SK-N-SH (cell line): ENCODE data around the gene NRG3.

ENCODE experiments used
- CHD2 ChIP-seq: fragments of 150-350 bp; IDR thresholded peaks from 2 replicates; pipeline ENCODE4 v1.6.1; 2018; ENCODE audit warnings: low read length; ENCODE audit not compliant: partially characterized antibody
- JUND ChIP-seq: IDR thresholded peaks from 2 replicates; pipeline ENCODE4 v1.4.0; 2012
- MAX ChIP-seq: IDR thresholded peaks from 2 replicates; pipeline ENCODE4 v1.4.0; 2012; ENCODE audit warnings: low read depth
- MXI1 ChIP-seq: IDR thresholded peaks from 2 replicates; pipeline ENCODE4 v1.6.1; 2012; ENCODE audit warnings: mild to moderate bottlenecking, low read depth, low read length, improper control_type of control experiment
- POLR2AphosphoS5 ChIP-seq: IDR thresholded peaks from 2 replicates; pipeline ENCODE4 v1.6.1; 2012; ENCODE audit warnings: low read depth, low read length
- RAD21 ChIP-seq: IDR thresholded peaks from 2 replicates; pipeline ENCODE4 v1.6.1; 2012; ENCODE audit warnings: mild to moderate bottlenecking, low read length
- RCOR1 ChIP-seq: fragments of 150-350 bp; IDR thresholded peaks from 2 replicates; pipeline ENCODE4 v1.6.1; 2017; ENCODE audit warnings: antibody characterized with exemption, low read length
- USF2 ChIP-seq: fragments of 150-350 bp; IDR thresholded peaks from 2 replicates; pipeline ENCODE4 v1.6.1; 2017; ENCODE audit warnings: antibody characterized with exemption, low read length, low read depth, borderline replicate concordance
- YY1 ChIP-seq: IDR thresholded peaks from 2 replicates; pipeline ENCODE4 v1.4.0; 2012; ENCODE audit warnings: low read depth, mild to moderate bottlenecking
- TF ChIP-seq, protein P1 (sequence below): fragments of 200-600 bp; sonication (generic); IDR thresholded peaks from 2 replicates; pipeline ENCODE4 v1.6.1; 2017; ENCODE audit warnings: antibody characterized with exemption, mild to moderate bottlenecking, moderate library complexity

DNA sequence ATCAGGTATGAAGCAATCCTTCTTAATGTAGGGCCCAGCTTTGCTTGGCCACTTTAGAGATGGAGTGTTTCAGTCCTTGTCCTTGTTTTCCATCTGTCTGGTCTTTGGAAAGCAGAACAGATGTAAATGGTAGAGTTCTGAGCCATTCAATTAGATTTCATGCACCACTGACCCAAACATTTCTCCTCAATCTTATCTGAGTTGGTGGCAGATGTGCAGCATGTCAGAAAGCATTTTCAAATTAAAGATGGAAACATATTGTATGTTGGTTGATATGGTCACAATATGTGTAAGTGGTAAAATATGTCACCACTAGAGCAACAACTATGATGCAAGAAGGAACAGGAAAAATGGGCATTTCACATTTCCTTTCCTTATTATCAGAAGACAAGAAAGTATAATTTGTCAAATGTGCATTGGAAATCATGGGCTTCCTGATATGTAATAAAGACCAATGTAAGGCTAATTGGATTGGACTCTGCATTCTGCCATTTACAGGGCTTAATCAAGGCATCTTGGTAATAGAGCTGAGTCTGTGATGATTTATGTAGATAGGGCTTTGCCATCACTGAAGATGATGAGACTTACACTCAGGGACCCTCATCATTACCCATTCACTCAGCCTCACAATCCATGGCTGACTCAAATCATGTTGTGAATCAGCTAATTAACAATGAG, 750.7 kb downstream of the NRG3 start:
- TF ChIP-seq, protein P1, sequence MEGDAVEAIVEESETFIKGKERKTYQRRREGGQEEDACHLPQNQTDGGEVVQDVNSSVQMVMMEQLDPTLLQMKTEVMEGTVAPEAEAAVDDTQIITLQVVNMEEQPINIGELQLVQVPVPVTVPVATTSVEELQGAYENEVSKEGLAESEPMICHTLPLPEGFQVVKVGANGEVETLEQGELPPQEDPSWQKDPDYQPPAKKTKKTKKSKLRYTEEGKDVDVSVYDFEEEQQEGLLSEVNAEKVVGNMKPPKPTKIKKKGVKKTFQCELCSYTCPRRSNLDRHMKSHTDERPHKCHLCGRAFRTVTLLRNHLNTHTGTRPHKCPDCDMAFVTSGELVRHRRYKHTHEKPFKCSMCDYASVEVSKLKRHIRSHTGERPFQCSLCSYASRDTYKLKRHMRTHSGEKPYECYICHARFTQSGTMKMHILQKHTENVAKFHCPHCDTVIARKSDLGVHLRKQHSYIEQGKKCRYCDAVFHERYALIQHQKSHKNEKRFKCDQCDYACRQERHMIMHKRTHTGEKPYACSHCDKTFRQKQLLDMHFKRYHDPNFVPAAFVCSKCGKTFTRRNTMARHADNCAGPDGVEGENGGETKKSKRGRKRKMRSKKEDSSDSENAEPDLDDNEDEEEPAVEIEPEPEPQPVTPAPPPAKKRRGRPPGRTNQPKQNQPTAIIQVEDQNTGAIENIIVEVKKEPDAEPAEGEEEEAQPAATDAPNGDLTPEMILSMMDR: no peak
- TF ChIP-seq CHD2 (peak; percentile 85), JUND (no peak), MXI1 (peak; percentile 53; the same call in 1 of the 2 replicates), YY1 (no peak), RAD21 (peak; percentile 45), MAX (no peak), RCOR1 (peak; percentile 92), USF2 (no peak), POLR2AphosphoS5 (peak; percentile 67)
